GM18507 (cell line): ENCODE data around the gene ZNF705A.
"Not testable (repeated sequence)": the region's sequence is repeated elsewhere in the genome, so short reads cannot be mapped to it uniquely, and the experiment has no call there.

ENCODE experiments used
- DNase-seq: peaks from one replicate; pipeline ENCODE4 v3.0.0; 2011; ENCODE audit warnings: low read depth; ENCODE audit not compliant: insufficient read length; ENCODE audit errors: extremely low spot score
- FAIRE-seq: peaks from 2 replicates; lab custom pipeline; 2011; peaks lifted over from hg19 to GRCh38; lab: Jason Lieb, UNC

The ZNF705A gene

DNA sequence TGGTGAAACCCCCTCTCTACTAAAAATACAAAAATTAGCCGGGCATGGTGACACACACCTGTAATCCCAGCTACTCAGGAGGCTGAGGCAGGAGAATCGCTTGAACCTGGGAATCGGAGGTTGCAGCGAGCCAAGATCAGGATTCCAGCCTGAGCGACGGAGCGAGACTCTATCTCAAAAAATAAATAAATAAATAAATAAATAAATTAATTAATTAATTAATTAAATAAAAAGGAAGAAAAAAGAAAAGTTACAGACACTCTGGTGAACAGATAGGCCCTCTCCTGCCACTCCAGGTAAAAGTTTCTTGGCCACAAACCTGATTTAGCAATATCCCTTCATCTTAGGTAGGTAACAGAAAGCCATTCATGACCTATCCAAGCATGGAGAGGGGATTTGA, 26.1 kb downstream of the ZNF705A start:
- not testable (repeated sequence) for FAIRE-seq, DNase-seq

DNA sequence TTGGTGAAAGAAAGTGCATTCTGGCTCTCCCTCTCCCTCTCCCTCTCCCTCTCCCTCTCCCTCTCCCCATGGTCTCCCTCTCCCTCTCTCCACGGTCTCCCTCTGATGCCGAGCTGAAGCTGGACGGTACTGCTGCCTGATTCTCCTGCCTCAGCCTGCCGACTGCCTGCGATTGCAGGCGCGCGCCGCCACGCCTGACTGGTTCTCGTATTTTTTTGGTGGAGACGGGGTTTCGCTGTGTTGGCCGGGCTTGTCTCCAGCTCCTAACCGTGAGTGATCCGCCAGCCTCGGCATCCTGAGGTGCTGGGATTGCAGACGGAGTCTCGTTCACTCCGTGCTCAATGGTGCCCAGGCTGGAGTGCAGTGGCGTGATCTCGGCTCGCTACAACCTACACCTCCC, 26.5 kb downstream of the ZNF705A start:
- not testable (repeated sequence) for DNase-seq, FAIRE-seq

DNA sequence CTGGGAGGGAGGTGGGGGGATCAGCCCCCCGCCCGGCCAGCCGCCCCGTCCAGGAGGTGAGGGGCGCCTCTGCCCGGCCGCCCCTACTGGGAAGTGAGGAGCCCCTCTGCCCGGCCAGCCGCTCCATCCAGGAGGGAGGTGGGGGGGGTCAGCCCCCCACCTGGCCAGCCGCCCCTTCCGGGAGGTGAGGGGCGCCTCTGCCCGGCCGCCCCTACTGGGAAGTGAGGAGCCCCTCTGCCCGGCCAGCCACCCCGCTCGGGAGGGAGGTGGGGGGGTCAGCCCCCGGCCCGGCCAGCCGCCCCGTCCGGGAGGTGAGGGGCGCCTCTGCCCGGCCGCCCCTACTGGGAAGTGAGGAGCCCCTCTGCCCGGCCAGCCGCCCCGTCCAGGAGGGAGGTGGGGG, 27.4 kb downstream of the ZNF705A start:
- not testable (repeated sequence) for FAIRE-seq, DNase-seq

DNA sequence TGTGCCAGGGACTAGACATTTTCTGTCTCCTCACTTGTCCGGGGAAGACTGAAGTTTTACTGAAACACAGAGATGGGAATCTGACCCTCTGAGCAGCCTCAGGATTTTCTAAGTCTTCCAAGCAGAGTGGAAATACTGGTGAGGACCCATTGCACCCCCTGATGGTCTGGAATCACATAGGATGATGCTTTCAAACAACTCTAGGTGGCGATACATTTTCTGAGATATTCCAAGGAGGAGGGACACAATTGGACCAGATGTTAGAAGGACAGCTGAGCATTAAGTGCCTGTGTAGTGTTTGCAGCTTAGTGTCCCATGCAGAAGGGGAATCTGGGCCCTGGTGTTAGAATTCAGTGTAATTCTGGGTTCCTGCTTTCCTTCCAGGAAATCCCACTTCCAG, 31.3 kb downstream of the ZNF705A start:
- not testable (repeated sequence) for FAIRE-seq, DNase-seq

DNA sequence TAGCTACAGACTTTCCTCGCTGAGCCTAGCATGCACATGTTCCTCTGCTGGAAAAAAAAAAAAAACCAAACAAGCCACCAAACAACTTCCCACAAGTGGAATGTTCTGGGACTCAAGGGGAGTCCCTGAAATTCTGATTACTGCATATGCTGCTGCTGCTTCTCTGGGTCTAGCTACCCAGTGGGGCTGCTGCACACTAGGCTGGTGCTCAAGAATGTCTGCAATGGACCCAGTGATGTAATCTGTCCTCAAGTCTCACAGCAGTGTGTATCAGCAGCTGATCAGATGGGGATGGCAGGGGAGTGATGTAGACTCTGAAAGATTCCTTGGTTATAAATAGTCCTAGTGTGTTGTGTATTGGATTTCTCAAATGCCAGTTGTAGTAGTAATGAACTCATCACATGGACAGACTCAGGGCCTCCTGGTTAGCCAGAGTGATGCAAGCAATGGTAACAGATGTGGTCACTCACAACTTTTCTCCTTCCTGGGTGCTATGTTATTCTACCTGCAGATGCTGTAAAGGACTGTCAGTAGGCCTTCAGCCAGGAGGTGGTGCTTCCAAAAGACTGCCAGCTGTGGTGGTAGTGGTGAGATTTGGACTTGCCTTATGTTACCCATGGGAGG, 41.0 kb downstream of the ZNF705A start:
- FAIRE-seq, DNase-seq: not testable (repeated sequence)

DNA sequence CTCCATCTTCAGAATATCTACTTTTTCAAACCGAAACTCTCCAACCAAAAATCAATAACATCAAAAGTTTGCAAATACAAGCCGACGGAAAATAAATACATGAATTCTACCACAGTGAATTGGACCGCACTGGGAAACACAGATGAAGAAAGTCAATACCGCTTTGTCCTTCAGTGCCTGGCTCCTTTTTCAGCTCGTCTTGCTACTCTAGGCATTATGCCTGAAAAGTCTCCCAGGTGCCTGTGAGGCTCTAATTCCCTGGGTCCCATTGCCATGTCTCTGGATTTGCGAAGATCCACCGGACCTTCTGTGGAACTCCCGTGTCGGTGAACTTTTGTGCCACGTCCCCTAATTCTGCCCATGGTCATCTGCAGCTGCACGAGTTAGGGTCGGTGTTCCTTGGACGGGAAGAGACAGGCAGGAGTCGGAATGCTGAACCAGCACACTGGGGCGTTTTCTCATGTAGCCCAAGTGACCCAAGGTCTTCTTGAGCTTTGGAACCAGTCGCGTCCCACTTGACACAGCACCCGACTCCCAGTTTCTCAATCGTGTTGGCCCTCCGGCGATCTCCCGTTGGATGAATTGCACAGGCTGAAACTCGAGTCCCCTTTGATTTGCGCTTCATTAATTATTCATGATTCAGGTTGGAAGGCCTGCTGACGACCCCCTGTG, 62.0 kb downstream of the ZNF705A start:
- not testable (repeated sequence) for DNase-seq, FAIRE-seq

DNA sequence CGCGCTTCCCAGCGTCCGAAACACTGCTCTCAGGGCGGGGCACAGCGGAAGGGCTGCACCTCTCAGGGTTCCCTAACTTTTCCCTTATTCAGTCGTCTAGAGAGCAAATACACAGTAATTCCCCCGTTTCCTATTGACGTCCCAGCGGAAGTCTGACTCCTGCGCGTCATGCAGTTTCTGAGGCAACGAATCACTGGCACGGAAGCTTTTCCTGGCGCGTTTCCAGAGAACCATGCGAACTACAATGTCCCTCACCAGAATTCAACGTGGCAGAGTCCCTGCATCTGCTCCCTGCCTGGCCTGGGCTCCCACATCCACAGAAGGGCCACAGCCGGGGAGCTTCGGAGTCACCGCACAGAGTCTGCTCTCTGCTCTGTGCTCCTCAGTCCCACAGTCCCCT, 64.6 kb downstream of the ZNF705A start:
- FAIRE-seq = not testable (repeated sequence)

DNA sequence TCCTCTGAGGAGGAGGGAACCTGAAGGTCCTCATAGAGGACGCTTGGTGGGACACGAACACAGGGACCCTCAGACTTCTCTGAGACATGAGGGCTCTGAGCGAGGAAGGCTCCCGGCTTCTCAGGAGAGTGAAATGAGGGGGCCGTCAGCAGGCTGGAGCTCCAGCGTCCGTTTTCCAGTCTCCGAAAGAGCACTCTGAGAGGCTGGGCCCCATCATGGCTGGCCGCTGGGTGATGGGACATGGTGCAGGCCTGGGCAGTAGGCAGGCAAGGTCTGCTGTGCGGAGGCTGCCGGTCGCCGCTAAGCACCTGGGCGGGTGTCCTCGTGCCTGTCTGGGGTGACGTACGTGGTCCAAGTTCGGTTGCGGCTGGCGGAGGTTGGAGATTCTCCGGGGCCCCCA, 65.0 kb downstream of the ZNF705A start:
- not testable (repeated sequence) for FAIRE-seq, DNase-seq

More for the DNA sequence above, 64.6 kb downstream of the ZNF705A start:
- DNase-seq = not testable (repeated sequence)

DNA sequence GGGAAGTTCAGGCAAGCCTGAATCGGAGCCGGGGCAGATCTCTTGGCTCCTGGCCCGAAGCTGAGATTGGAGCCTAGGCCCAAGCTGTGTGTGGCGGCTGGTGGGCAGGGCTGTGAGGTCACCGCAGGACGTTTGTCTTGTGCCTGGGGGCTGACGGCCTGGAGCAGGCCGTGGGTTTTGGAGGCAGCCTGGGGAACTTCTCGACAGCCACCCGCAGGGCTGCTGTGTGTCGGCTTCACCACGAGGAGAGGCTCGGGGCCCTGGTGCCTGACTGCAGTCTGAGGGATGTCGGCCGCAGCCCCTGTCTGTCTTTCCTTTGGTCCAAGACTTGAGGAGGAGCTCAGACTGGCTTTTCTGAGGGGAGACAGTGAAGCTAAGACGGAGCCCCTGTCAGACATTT, 65.5 kb downstream of the ZNF705A start:
- FAIRE-seq, DNase-seq: not testable (repeated sequence)

DNA sequence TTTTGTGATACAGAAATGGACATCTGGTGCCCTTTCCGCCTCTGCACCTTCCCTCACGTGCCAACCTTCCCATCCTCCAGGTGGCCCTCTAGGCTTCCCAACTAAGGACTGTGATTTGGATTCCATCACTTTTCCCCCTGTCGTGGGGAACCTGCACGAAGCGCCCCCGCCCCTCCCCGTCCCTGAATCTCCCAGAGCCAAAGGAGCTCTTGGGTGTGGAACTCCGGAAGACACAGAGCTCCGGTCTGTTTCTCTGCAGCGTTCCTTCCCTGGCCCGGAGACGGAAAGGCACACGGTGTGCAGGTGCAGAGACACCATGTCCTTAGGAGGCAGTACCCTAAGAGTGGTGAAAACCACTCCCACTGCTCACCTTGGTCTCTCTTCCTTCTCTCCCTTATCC, 66.8 kb downstream of the ZNF705A start:
- DNase-seq, FAIRE-seq: not testable (repeated sequence)

DNA sequence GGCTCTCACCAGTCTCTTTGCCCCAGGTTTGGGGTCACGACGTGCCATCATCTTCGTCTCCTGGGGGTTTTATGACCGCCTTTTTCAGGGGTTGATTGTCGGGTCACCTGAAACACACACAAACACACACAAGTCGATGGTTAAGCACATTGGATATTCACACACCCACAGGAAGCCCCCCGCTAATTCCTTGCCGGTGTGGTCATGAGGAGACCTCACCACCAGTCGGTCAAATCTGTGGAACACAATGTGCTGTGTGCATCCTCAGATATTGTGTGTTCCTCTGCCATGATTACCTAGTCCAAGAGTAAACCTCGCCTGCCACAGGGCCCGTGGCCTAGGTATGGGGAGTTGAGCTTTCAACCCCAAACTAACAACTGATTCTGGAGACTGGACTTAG, 68.0 kb downstream of the ZNF705A start:
- DNase-seq, FAIRE-seq: not testable (repeated sequence)

DNA sequence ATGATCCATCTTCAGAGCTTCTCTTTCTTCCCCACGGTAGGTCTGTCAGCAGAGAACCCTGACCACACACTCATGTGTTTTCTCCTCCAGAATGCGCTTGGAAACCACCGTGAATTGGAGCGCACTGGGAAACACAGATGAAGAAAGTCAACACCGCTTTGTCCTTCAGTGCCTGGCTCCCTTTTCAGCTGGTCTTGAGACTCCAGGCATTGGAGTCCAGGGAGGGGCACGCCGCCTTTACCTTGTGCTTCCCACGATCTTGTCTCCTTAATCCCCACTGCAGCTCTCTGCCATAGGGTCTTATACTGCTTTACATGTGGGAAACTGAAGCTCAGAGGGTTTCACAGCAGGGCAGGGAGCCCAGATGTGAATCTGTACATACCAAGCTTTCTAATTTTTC, 69.5 kb downstream of the ZNF705A start:
- DNase-seq (no peak), FAIRE-seq (no peak)

DNA sequence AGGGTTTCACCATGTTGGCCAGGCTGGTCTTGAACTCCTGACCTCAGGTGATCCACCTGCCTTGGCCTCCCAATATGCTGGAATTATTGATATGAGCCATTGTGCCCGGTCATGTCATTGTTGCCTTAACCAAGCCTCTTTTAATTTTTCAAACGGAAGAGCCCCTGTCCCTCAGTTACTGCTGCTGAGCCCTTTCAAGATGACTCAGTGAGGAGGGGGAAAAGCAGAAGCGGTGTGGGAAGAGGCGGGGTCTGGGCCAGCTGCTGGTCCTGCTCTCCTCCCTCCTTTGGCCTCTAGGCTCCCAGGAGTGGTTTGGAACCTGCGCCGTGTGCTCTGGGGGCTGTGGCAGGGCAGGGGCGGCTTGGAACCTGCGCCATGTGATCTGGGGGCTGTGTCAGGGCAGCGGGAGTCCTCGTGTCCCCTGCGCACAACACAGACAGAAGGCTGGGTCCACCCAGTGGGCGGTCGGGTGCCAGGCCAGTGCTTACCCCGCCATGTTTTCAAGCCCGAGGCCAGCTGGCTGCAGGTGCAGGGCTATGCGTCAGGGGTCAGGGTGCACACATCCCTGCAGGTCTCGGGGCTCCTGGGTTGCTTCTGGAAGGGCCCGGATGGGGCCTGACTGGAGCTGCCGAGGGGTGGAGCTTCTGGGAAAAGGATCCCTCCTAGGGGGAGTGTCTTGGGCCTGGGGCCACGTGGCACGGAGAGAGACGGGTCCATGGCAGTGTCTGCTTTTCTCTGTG, 70.3 kb downstream of the ZNF705A start, which contains the start of gene FAM90A1:
TSS of gene FAM90A1 (minus strand) at position 627 of the 740 bp plus-strand sequence. CDS start 2,786 bp downstream, outside the sequence.
- FAIRE-seq, DNase-seq: not testable (repeated sequence)

DNA sequence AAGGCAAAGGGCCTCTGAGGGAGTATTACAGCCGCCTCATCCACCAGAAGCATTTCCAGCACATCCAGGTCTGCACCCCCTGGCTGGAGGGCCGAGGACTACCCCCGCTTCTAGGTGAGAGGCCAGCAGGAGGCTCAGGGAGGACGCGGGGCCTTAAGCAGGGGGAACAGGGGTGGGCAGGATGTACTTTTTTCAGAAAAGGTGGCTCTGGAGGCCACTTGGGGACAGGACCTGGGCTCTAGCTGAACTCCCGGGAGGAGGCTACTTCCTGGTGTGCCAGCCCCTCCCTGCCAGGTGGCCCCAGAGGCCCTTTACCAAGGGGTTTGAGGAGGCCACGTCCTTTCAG, 70.9 kb downstream of the ZNF705A start:
- not testable (repeated sequence) for DNase-seq, FAIRE-seq

DNA sequence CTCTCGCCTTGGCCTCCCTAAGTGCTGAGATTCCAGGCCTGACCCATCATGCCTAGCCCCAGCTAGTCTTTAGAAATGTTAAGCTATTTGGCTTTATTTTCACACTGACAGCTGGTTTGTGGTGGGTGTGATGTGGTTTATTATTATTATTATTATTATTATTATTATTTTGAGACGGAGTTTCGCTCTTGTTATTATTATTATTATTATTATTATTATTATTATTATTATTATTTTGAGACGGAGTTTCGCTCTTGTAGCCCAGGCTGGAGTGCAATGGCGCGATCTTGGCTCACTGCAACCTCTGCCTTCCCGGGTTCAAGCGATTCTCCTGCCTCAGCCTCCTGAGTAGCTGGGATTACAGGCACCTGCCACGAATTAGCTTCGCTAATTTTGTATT, 71.8 kb downstream of the ZNF705A start:
- FAIRE-seq, DNase-seq: not testable (repeated sequence)

DNA sequence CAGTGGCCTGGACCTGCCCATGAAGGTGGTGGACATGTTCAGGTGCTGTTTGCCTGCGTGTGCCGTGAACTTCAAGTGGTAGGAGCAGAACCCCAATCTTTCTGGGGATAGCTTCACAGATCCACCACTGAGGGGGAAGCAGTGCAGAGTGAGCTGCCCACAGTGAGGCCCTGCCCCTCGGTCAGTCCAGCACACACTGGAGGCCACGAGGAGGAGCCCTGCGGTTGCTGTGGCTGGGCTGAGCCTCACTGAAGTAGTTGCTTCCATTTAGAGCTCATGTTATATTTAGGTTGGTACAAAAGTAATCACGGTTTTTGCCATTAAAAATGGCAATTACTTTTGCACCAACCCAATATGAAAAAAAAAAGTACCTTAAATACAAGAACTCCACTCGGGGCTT, 72.7 kb downstream of the ZNF705A start:
- FAIRE-seq, DNase-seq: not testable (repeated sequence)
